Measurements from ENCODE around the gene NOG. TPM values are rescaled to one million over a fixed set of nuclear protein-coding genes. Genes with fewer than 3 reads are reported as not detected.

NOG gene
- total RNA-seq, 1 donor from 2014 or later, result 0.65 TPM

DNA sequence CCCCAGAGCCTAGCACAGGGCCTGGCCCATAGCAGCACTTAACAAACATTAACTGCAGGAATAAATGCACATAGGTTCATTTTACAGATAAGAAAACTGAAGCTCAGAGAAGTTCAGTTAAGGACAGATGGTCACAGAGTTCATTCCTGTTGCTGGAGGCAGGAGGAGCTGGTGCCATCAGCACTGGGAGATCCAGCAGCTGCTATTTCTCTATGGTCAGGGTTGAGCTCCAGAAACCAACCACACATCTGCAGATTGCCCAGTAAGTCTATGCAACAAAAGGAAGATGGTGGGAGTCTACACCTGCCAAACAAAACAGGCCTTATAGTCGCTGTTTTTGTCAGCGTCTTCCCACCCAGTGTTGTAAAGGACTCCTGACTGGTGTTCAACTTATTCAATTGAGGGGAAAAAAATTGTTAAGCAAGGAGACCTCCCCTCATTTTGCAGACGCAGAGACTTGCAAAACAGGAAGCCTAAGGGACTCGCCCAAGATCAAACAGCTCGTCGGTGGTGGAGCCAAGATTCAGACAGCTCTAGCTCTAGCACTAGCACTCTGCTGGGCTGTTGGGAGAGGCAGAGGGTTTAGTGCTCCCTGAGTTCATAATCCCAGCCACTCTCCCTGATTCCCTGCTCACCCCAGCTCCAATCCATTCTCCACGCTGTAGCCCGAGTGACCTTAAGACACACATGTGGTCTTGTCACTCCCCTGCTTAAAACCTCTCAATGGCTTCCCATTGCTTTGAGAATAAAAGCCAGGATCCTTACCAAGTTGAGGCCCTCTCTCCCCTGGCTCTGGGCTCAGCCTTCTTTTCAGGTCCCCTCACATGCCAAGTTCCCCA, 9.0 kb downstream of the NOG start:
- Mint-ChIP-seq H3K36me3 (ENCODE audit: low read depth) (no peaks in the 10 kb centered on the region), H3K4me1 (peaks cover 4% of the 10 kb centered on the region), H3K4me3 (no peak overlapping the region), H3K27ac (ENCODE audit: unreplicated experiment) (no peak overlapping the region), H3K9me3 (no peaks in the 10 kb centered on the region), H3K27me3 (ENCODE audit: low read depth) (peaks cover 35% of the 10 kb centered on the region)
- DNase-seq (ENCODE audit: low read depth, low spot score), result no peak
- no peak for TF ChIP-seq CTCF (conservative IDR thresholded peaks at IDR 0.05)

GRCh38 chr17:56603486-56604238, 10.2 kb downstream of the NOG start:
- Mint-ChIP-seq H3K9me3 (no peaks in the 10 kb centered on the region), H3K27me3 (ENCODE audit: low read depth) (peaks cover 24% of the 10 kb centered on the region), H3K36me3 (ENCODE audit: low read depth) (no peaks in the 10 kb centered on the region), H3K4me3 (no peak overlapping the region), H3K27ac (ENCODE audit: unreplicated experiment) (no peak overlapping the region), H3K4me1 (no peaks in the 10 kb centered on the region)
- no peak for TF ChIP-seq CTCF (conservative IDR thresholded peaks at IDR 0.05)
- DNase-seq (ENCODE audit: low read depth, low spot score), result no peak

- no peak for DNase-seq (ENCODE audit: low read depth, low spot score)
- Mint-ChIP-seq H3K27me3 (ENCODE audit: low read depth) (peaks cover 14% of the 10 kb centered on the region), H3K4me3 (no peak overlapping the region), H3K4me1 (no peaks in the 10 kb centered on the region), H3K36me3 (ENCODE audit: low read depth) (no peaks in the 10 kb centered on the region), H3K9me3 (no peaks in the 10 kb centered on the region), H3K27ac (ENCODE audit: unreplicated experiment) (no peak overlapping the region)
- TF ChIP-seq CTCF (conservative IDR thresholded peaks at IDR 0.05), result no peak
These were observed 11.3 kb downstream of the NOG start for GRCh38 chr17:56604691-56605290.

DNA sequence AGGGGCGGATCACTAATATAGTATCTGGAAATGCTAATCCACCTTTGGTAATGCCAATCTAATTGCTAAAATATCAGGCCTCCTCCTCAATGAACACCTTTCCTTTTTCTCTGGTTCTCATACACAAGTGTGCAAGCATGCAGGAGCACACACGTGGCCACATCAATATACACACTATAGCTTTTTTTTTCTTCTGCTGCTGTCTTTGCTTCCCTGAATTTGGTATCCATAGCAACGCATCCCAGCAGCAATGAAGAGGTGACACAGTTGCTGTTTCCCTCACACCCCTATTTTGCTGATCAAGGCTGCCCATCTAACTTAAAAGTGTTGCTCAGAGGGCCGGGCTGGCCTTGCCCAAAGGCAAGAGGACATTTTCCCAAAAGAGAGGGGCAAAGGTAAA, 15.4 kb downstream of the NOG start:
- Mint-ChIP-seq H3K4me3 (no peak overlapping the region), H3K36me3 (ENCODE audit: low read depth) (no peaks in the 10 kb centered on the region), H3K9me3 (no peaks in the 10 kb centered on the region), H3K4me1 (no peaks in the 10 kb centered on the region), H3K27me3 (ENCODE audit: low read depth) (peaks cover 10% of the 10 kb centered on the region), H3K27ac (ENCODE audit: unreplicated experiment) (no peak overlapping the region)
- no peak for TF ChIP-seq CTCF (conservative IDR thresholded peaks at IDR 0.05)
- DNase-seq (ENCODE audit: low read depth, low spot score), result no peak

- TF ChIP-seq CTCF (conservative IDR thresholded peaks at IDR 0.05), result no peak
- no peaks in the 10 kb centered on the region for H3K36me3 Mint-ChIP-seq (ENCODE audit: low read depth)
- H3K4me3 Mint-ChIP-seq, result no peak overlapping the region
- no peaks in the 10 kb centered on the region for H3K9me3 Mint-ChIP-seq
- no peaks in the 10 kb centered on the region for H3K4me1 Mint-ChIP-seq
- H3K27ac Mint-ChIP-seq (ENCODE audit: unreplicated experiment), result no peak overlapping the region
- DNase-seq (ENCODE audit: low read depth, low spot score), result no peak
- peaks cover 8% of the 10 kb centered on the region for H3K27me3 Mint-ChIP-seq (ENCODE audit: low read depth)
These were observed 16.8 kb downstream of the NOG start for GRCh38 chr17:56610321-56610720.

Measured in neural crest cell (in vitro differentiated cells).